Keratinocyte (primary cell): ENCODE data around the gene ABHD6.

Source experiments
- CTCF ChIP-seq, 3 experiments: IDR thresholded peaks in 1 of 3; conservative IDR thresholded peaks in 1 of 3; optimal IDR thresholded peaks in 1 of 3; 2 replicates in 2 of 3; 3 replicates in 1 of 3; pipeline versions ENCODE3 to v1.5.1; 2011; ENCODE audit warnings: low read length in 3 of 3, mild to moderate bottlenecking in 3 of 3, moderate library complexity in 2 of 3, control low read depth in 1 of 3, inconsistent platforms in 1 of 3; ENCODE audit not compliant: insufficient read depth in 2 of 3; ENCODE audit errors: extremely low read depth in 1 of 3
- EZH2 ChIP-seq: IDR thresholded peaks from one replicate; pipeline ENCODE4 v1.6.1; 2012; ENCODE audit warnings: inconsistent platforms, mild to moderate bottlenecking, low read length, moderate library complexity

- TF ChIP-seq CTCF (optimal IDR thresholded peaks at IDR 0.05 in 1 of 3, IDR thresholded peaks at IDR 0.05 in 1 of 3, conservative IDR thresholded peaks at IDR 0.05 in 1 of 3; ENCODE audit: extremely low read depth in 1 of 3, insufficient read depth in 2 of 3, low read length in 3 of 3) (no peak), EZH2 (no peak)
Observed at GRCh38 chr3:58197588-58197987, 40.0 kb upstream of the ABHD6 start.
